A549 (cell line): Measurements from ENCODE around the gene SND1. TPM values are rescaled to one million over a fixed set of nuclear protein-coding genes. Genes with fewer than 3 reads are reported as not detected.

ENCODE experiments used
- ATAC-seq, 2 experiments: fragments of 200-7000 bp in 1 of 2; fragments of >200 bp in 1 of 2; cut with Nextera tagmentation in 1 of 2; cut with Tn5 transposase in 1 of 2; 3 replicates each; pipeline versions ENCODE4 v1.8.0 to v1.9.1; 2018 to 2020; ENCODE audit warnings: mild to moderate bottlenecking in 1 of 2, moderate library complexity in 1 of 2
- CTCF ChIA-PET: fragments of 300-600 bp; sonication (Branson Sonifier 250); formaldehyde crosslinking; extraction: SDS; loops from one replicate; lab custom pipeline; 2021; ENCODE audit warnings: antibody characterized with exemption, inconsistent platforms; lab: Yijun Ruan, JAX
- POLR2A ChIA-PET: fragments of 350-600 bp; formaldehyde crosslinking; extraction: SDS; loops from one replicate; lab custom pipeline; 2021; ENCODE audit warnings: antibody characterized with exemption, inconsistent platforms; lab: Yijun Ruan, JAX
- DNase-seq, 2 experiments: peaks; one replicate each; pipeline versions ENCODE4 v3.0.0 to v3.0.0-alpha.2; 2011 to 2016; ENCODE audit warnings: low read depth in 1 of 2, low spot score in 1 of 2
- FAIRE-seq: peaks from 2 replicates; lab custom pipeline; 2011; peaks lifted over from hg19 to GRCh38; lab: Jason Lieb, UNC
- H3K27ac ChIP-seq, 2 experiments: fragments of >200 bp; sonication (Bioruptor Twin); formaldehyde crosslinking; 3 replicates each; pipeline ENCODE4 v1.5.1; 2016 to 2017
- H3K4me1 ChIP-seq: fragments of >200 bp; sonication (Bioruptor Twin); formaldehyde crosslinking; 3 replicates; pipeline ENCODE4 v1.6.1; 2016
- H3K4me2 ChIP-seq: fragments of >200 bp; sonication (Bioruptor Twin); formaldehyde crosslinking; 3 replicates; pipeline ENCODE4 v1.6.1; 2016
- H3K4me3 ChIP-seq: fragments of >200 bp; sonication (Bioruptor Twin); formaldehyde crosslinking; 3 replicates; pipeline ENCODE4 v1.5.1; 2016
- H3K9me3 ChIP-seq: fragments of >200 bp; sonication (Bioruptor Twin); formaldehyde crosslinking; 3 replicates; pipeline ENCODE4 v1.6.1; 2016
- CHD4 ChIP-seq: fragments of 200-600 bp; sonication (generic); IDR thresholded peaks from 2 replicates; pipeline ENCODE4 v1.6.1; 2016; ENCODE audit warnings: antibody characterized with exemption, mild to moderate bottlenecking, borderline replicate concordance
- EHMT2 ChIP-seq: fragments of 200-600 bp; sonication (generic); IDR thresholded peaks from 2 replicates; pipeline ENCODE4 v1.6.1; 2016; ENCODE audit warnings: antibody characterized with exemption, low read depth, mild to moderate bottlenecking, moderate library complexity
- FOXS1 ChIP-seq: fragments of 250-450 bp; sonication (Bioruptor Pico); IDR thresholded peaks from 2 replicates; pipeline ENCODE4 v1.5.0; 2020; ENCODE audit warnings: mild to moderate bottlenecking, moderate library complexity
- GATA3 ChIP-seq: IDR thresholded peaks from 2 replicates; pipeline ENCODE4 v1.6.1; 2012; ENCODE audit warnings: borderline replicate concordance
- HOXA7 ChIP-seq: fragments of 250-450 bp; sonication (Bioruptor Pico); IDR thresholded peaks from 2 replicates; pipeline ENCODE4 v1.5.0; 2020; ENCODE audit warnings: mild to moderate bottlenecking, moderate library complexity
- MYC ChIP-seq: IDR thresholded peaks from 2 replicates; pipeline ENCODE4 v1.6.1; 2012; ENCODE audit warnings: mild to moderate bottlenecking, inconsistent platforms, low read length, improper control_type of control experiment, borderline replicate concordance
- POLR2A ChIP-seq: IDR thresholded peaks from 2 replicates; pipeline ENCODE4 v1.6.1; 2012; ENCODE audit warnings: mild to moderate bottlenecking, low read length
- POLR2AphosphoS2 ChIP-seq: conservative IDR thresholded peaks from 2 replicates; pipeline ENCODE4 v1.6.1; 2012; ENCODE audit warnings: low read length, improper control_type of control experiment, inconsistent platforms
- RCOR1 ChIP-seq: fragments of 150-350 bp; IDR thresholded peaks from 2 replicates; pipeline ENCODE4 v1.6.1; 2014; ENCODE audit warnings: antibody characterized with exemption, low read length, low read depth
- RNF2 ChIP-seq: fragments of 200-600 bp; sonication (generic); IDR thresholded peaks from 2 replicates; pipeline ENCODE4 v1.6.1; 2016; ENCODE audit warnings: low read depth, mild to moderate bottlenecking, antibody characterized with exemption, moderate library complexity, borderline replicate concordance
- ZNF302 ChIP-seq: fragments of 250-450 bp; sonication (Bioruptor Pico); IDR thresholded peaks from 2 replicates; pipeline ENCODE4 v1.9.0; 2021; ENCODE audit warnings: inconsistent platforms, mild to moderate bottlenecking, moderate library complexity
- WGBS: methylation state at CpG from one replicate; pipeline ENCODE4 v1.1.6; 2017; ENCODE audit errors: missing lambda C conversion rate; 5-methylcytosine and 5-hydroxymethylcytosine counted together
- polyA plus RNA-seq, 4 experiments: library from polyadenylated mRNA; depleted of rRNA in 3 of 4; stranded (reverse); fragments of >200 nt; fragmentation: RNase III in 1 of 4; extraction: RNeasy Plus Mini Kit Qiagen cat#74134 plus additional on column Dnase treatment in 1 of 4; gene quantifications; 2 replicates in 3 of 4; 3 replicates in 1 of 4; pipeline ENCODE4 v1.2.3, GENCODE V29; 2011 to 2017
- TF ChIP-seq, protein P1 (sequence below): fragments of 200-600 bp; sonication (generic); IDR thresholded peaks from 2 replicates; pipeline ENCODE4 v1.6.1; 2016; ENCODE audit warnings: antibody characterized with exemption, mild to moderate bottlenecking, moderate library complexity
- TF ChIP-seq, protein P2 (sequence below): fragments of 150-350 bp; IDR thresholded peaks from 2 replicates; pipeline ENCODE4 v1.6.1; 2014; ENCODE audit warnings: low read depth, mild to moderate bottlenecking, low read length
- TF ChIP-seq, protein P3 (sequence below): fragments of >200 bp; sonication (Bioruptor Twin); formaldehyde crosslinking; IDR thresholded peaks from 3 replicates; pipeline ENCODE4 v1.5.1; 2016
- TF ChIP-seq, protein P4 (sequence below): fragments of 250-450 bp; sonication (Bioruptor Pico); IDR thresholded peaks from 2 replicates; pipeline ENCODE4 v1.5.0; 2020; ENCODE audit warnings: low read depth, mild to moderate bottlenecking, moderate library complexity

The SND1 gene
- polyA plus RNA-seq, 2 of the 4 experiments (the other 2 are of a cell fraction), result 102 to 138 TPM

DNA sequence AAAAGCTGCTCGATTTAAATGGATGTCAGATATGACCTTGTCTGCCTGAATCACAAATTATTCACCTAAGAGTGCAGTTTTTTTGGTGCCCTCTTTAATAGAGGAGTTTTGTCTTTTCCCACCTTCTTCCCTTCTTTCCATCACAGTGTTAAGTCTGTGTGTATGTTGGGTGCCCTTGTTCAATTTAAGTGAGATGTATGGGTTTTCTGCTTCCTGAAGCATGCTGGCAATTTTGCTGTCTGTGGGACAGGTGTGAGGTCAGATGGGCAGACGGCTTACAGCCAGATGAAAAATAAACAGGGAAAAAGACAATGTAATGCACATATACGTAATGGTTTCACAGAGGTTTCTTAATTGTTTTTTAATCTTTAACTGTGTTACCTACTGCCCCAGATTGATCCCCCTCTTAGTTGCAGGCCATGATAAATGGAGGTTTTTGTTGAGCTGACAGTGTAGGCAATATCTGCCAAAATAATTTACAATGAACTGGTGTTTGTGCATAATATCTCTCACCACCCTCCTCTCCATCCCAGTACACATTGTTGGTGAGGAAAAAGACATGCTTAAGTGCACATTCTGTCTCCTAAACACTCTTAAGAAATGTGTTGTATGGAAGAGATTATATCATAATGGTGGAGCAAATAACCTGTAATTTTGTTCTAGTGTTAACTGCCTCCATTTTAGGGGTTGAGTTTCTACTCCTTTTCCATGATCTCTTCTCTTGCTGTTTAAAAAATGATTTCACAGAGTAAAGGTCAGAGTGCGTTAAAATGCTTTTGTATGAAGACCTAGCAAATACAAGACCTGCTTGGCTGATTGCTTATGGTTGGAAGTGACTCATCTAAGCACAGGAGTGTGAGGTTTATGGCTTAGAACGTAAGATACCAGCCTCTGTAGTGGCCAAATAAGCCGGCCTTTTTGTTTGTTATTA is 255.4 kb downstream of the SND1 start (continued):
- TF ChIP-seq, protein P1, sequence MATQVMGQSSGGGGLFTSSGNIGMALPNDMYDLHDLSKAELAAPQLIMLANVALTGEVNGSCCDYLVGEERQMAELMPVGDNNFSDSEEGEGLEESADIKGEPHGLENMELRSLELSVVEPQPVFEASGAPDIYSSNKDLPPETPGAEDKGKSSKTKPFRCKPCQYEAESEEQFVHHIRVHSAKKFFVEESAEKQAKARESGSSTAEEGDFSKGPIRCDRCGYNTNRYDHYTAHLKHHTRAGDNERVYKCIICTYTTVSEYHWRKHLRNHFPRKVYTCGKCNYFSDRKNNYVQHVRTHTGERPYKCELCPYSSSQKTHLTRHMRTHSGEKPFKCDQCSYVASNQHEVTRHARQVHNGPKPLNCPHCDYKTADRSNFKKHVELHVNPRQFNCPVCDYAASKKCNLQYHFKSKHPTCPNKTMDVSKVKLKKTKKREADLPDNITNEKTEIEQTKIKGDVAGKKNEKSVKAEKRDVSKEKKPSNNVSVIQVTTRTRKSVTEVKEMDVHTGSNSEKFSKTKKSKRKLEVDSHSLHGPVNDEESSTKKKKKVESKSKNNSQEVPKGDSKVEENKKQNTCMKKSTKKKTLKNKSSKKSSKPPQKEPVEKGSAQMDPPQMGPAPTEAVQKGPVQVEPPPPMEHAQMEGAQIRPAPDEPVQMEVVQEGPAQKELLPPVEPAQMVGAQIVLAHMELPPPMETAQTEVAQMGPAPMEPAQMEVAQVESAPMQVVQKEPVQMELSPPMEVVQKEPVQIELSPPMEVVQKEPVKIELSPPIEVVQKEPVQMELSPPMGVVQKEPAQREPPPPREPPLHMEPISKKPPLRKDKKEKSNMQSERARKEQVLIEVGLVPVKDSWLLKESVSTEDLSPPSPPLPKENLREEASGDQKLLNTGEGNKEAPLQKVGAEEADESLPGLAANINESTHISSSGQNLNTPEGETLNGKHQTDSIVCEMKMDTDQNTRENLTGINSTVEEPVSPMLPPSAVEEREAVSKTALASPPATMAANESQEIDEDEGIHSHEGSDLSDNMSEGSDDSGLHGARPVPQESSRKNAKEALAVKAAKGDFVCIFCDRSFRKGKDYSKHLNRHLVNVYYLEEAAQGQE, result no peak
- no peak for TF ChIP-seq MYC
- no peak for TF ChIP-seq HOXA7
- no peak for TF ChIP-seq POLR2AphosphoS2

DNA sequence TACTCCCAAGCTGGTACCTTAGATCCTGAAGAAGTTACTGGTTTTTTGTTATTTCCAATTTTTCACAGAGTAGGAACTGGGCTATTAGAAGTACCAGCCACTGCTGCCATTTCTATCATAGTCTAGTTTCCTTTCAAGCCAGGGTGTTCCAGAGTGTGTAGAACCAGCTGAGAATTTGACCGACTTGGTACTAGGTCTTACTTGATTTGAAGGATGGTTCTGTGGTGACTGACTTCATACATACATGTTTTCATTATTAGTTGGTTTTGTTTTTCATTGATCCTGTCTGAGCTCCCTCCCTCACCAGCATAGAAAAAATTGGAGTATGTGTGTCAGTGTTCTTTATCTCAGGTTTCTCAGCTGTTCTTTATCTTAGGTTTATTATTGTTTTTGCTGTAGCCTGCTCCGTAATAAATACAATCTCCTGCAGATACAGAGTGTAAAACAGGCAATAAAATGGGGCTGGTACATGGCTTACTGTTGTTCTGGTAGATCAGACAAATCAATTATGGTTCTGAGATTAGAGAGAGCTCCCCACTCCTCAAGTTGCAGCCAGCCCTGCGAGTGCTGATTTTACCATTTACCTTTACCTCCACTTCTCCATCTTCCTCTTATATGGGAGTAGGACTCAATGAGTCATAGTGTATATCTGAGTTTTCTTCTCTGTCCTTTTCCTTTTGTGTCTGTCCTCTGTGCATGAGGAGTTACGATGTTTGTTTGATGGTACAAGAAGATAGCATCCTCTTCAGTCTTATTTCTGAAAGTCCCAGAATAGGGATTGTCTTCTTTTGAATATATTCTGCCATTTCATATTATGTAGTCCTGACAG is 256.6 kb downstream of the SND1 start:
- Histone ChIP-seq H3K27ac (no peak overlapping the region), H3K4me1 (0 out of 3 replicates have a peak, but pooled peaks cover 5% of the 10 kb centered on the region), H3K4me2 (no peak overlapping the region), H3K9me3 (no peaks in the 10 kb centered on the region), H3K4me3 (no peak overlapping the region)
- FAIRE-seq (no peak), DNase-seq (no peak), ATAC-seq (no peak)
- TF ChIP-seq RNF2, result no peak
- no peak for TF ChIP-seq POLR2A
- TF ChIP-seq GATA3, result no peak
- no peak for TF ChIP-seq CHD4
- TF ChIP-seq, protein P2, sequence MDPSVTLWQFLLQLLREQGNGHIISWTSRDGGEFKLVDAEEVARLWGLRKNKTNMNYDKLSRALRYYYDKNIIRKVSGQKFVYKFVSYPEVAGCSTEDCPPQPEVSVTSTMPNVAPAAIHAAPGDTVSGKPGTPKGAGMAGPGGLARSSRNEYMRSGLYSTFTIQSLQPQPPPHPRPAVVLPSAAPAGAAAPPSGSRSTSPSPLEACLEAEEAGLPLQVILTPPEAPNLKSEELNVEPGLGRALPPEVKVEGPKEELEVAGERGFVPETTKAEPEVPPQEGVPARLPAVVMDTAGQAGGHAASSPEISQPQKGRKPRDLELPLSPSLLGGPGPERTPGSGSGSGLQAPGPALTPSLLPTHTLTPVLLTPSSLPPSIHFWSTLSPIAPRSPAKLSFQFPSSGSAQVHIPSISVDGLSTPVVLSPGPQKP, result no peak
- no peak for TF ChIP-seq FOXS1 (CRISPR knock-in tag)
- no peak for TF ChIP-seq RCOR1
- TF ChIP-seq, protein P3, sequence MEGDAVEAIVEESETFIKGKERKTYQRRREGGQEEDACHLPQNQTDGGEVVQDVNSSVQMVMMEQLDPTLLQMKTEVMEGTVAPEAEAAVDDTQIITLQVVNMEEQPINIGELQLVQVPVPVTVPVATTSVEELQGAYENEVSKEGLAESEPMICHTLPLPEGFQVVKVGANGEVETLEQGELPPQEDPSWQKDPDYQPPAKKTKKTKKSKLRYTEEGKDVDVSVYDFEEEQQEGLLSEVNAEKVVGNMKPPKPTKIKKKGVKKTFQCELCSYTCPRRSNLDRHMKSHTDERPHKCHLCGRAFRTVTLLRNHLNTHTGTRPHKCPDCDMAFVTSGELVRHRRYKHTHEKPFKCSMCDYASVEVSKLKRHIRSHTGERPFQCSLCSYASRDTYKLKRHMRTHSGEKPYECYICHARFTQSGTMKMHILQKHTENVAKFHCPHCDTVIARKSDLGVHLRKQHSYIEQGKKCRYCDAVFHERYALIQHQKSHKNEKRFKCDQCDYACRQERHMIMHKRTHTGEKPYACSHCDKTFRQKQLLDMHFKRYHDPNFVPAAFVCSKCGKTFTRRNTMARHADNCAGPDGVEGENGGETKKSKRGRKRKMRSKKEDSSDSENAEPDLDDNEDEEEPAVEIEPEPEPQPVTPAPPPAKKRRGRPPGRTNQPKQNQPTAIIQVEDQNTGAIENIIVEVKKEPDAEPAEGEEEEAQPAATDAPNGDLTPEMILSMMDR, result no peak
- no peak for TF ChIP-seq EHMT2
- TF ChIP-seq, protein P4, sequence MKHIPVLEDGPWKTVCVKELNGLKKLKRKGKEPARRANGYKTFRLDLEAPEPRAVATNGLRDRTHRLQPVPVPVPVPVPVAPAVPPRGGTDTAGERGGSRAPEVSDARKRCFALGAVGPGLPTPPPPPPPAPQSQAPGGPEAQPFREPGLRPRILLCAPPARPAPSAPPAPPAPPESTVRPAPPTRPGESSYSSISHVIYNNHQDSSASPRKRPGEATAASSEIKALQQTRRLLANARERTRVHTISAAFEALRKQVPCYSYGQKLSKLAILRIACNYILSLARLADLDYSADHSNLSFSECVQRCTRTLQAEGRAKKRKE (CRISPR knock-in tag), result no peak
- TF ChIP-seq ZNF302 (CRISPR knock-in tag), result no peak
- POLR2A ChIA-PET, result no interaction called here
- CTCF ChIA-PET, result interaction anchor here (1.0 to 1.1 kb wide), 2 partner anchors 9 to 242 kb away, joined by 3 to 4 read pairs; no protein-coding TSS in a partner anchor
- WGBS, result 95% methylated on average over 4 of the region's 4 CpGs
